GM12878 (cell line): ENCODE results near the gene ZNF324. TPM values are rescaled to one million over a fixed set of nuclear protein-coding genes. Genes with fewer than 3 reads are reported as not detected.

Experiments
- CBX5 ChIP-seq: sonication (generic); IDR thresholded peaks from 2 replicates; pipeline ENCODE4 v1.6.1; 2016; ENCODE audit warnings: low read depth, moderate library complexity, mild to moderate bottlenecking, inconsistent platforms
- CHD1 ChIP-seq: IDR thresholded peaks from 2 replicates; pipeline ENCODE4 v1.6.1; 2012; ENCODE audit warnings: low read depth, low read length, improper control_type of control experiment
- CHD2 ChIP-seq: IDR thresholded peaks from 2 replicates; pipeline ENCODE4 v1.6.1; 2011; ENCODE audit warnings: low read depth, low read length, improper control_type of control experiment, borderline replicate concordance
- CHD4 ChIP-seq: fragments of 200-600 bp; sonication (generic); IDR thresholded peaks from 2 replicates; pipeline ENCODE4 v1.6.1; 2016; ENCODE audit warnings: mild to moderate bottlenecking
- DPF2 ChIP-seq: fragments of 450-650 bp; IDR thresholded peaks from 2 replicates; pipeline ENCODE4 v1.6.1; 2017; ENCODE audit warnings: mild to moderate bottlenecking
- ESRRA ChIP-seq: IDR thresholded peaks from 2 replicates; pipeline ENCODE4 v1.6.1; 2012; ENCODE audit warnings: mild to moderate bottlenecking, low read length, improper control_type of control experiment
- EZH2 ChIP-seq: IDR thresholded peaks from 2 replicates; pipeline ENCODE4 v1.6.1; 2012; ENCODE audit warnings: low read depth, mild to moderate bottlenecking, control low read depth, inconsistent platforms, low read length, borderline replicate concordance; ENCODE audit not compliant: control insufficient read depth
- GABPA ChIP-seq: IDR thresholded peaks from 2 replicates; pipeline ENCODE4 v1.6.1; 2014; ENCODE audit warnings: antibody characterized with exemption, low read depth, mild to moderate bottlenecking, inconsistent platforms
- GATAD2B ChIP-seq: fragments of 450-650 bp; conservative IDR thresholded peaks from 2 replicates; pipeline ENCODE4 v1.6.1; 2017; ENCODE audit warnings: low read depth, mild to moderate bottlenecking, moderate library complexity
- HCFC1 ChIP-seq: fragments of 150-350 bp; IDR thresholded peaks from 2 replicates; pipeline ENCODE4 v1.6.1; 2014; ENCODE audit warnings: low read length
- HDAC2 ChIP-seq: fragments of 200-600 bp; sonication (generic); IDR thresholded peaks from 2 replicates; pipeline ENCODE4 v1.6.1; 2017
- IKZF2 ChIP-seq, 2 experiments: fragments of 450-650 bp; IDR thresholded peaks; 2 replicates each; pipeline ENCODE4 v1.6.1; 2017; ENCODE audit warnings: mild to moderate bottlenecking in 2 of 2, moderate library complexity in 2 of 2
- KAT2A ChIP-seq: conservative IDR thresholded peaks from 2 replicates; pipeline ENCODE4 v1.6.1; 2011; ENCODE audit warnings: low read depth, low read length; ENCODE audit not compliant: control insufficient read depth
- KLF5 ChIP-seq: fragments of 450-650 bp; IDR thresholded peaks from 2 replicates; pipeline ENCODE4 v1.6.1; 2014; ENCODE audit warnings: mild to moderate bottlenecking; ENCODE audit not compliant: partially characterized antibody
- MTA2 ChIP-seq: fragments of 450-650 bp; IDR thresholded peaks from 2 replicates; pipeline ENCODE4 v1.6.1; 2016; ENCODE audit warnings: low read depth, mild to moderate bottlenecking, moderate library complexity
- MYB ChIP-seq: fragments of 150-350 bp; IDR thresholded peaks from 2 replicates; pipeline ENCODE4 v1.6.1; 2014; ENCODE audit warnings: mild to moderate bottlenecking, low read depth, low read length, borderline replicate concordance
- NFXL1 ChIP-seq: fragments of 450-650 bp; IDR thresholded peaks from 2 replicates; pipeline ENCODE4 v1.6.1; 2017; ENCODE audit warnings: antibody characterized with exemption, mild to moderate bottlenecking, borderline replicate concordance
- PAX5 ChIP-seq: IDR thresholded peaks from 2 replicates; pipeline ENCODE4 v1.6.1; 2011; ENCODE audit warnings: low read depth, low read length, borderline replicate concordance
- PKNOX1 ChIP-seq: fragments of 450-650 bp; IDR thresholded peaks from 2 replicates; pipeline ENCODE4 v1.6.1; 2016; ENCODE audit warnings: mild to moderate bottlenecking
- POLR2AphosphoS5 ChIP-seq: IDR thresholded peaks from 2 replicates; pipeline ENCODE4 v1.6.1; 2011; ENCODE audit warnings: mild to moderate bottlenecking, low read length, inconsistent platforms
- POU2F2 ChIP-seq: IDR thresholded peaks from 3 replicates; pipeline ENCODE4 v1.6.1; 2011; ENCODE audit warnings: low read depth, mild to moderate bottlenecking, low read length, borderline replicate concordance
- RAD21 ChIP-seq: IDR thresholded peaks from 2 replicates; pipeline ENCODE4 v1.6.1; 2011; ENCODE audit warnings: mild to moderate bottlenecking, low read depth, low read length, moderate library complexity; ENCODE audit not compliant: insufficient read depth
- RAD51 ChIP-seq: fragments of 450-650 bp; IDR thresholded peaks from 2 replicates; pipeline ENCODE4 v1.6.1; 2016; ENCODE audit warnings: moderate library complexity, mild to moderate bottlenecking, inconsistent platforms
- SIN3A ChIP-seq: IDR thresholded peaks from 2 replicates; pipeline ENCODE4 v1.6.1; 2012; ENCODE audit warnings: low read depth, low read length, improper control_type of control experiment
- SMARCA5 ChIP-seq: fragments of 450-650 bp; IDR thresholded peaks from 2 replicates; pipeline ENCODE4 v1.6.1; 2017; ENCODE audit warnings: mild to moderate bottlenecking
- SMC3 ChIP-seq: IDR thresholded peaks from 2 replicates; pipeline ENCODE4 v1.6.1; 2011; ENCODE audit warnings: low read length, improper control_type of control experiment, borderline replicate concordance
- SP1 ChIP-seq: IDR thresholded peaks from one replicate; pipeline ENCODE4 v1.6.1; 2011; ENCODE audit warnings: low read depth, low read length
- SPI1 ChIP-seq: IDR thresholded peaks from 2 replicates; pipeline ENCODE4 v1.6.1; 2011; ENCODE audit warnings: low read depth, mild to moderate bottlenecking, low read length, moderate library complexity, borderline replicate concordance; ENCODE audit not compliant: insufficient read depth
- TCF7 ChIP-seq: IDR thresholded peaks from 2 replicates; pipeline ENCODE4 v1.6.1; 2014; ENCODE audit warnings: antibody characterized with exemption, borderline replicate concordance
- polyA plus RNA-seq, 11 experiments: library from polyadenylated mRNA; depleted of rRNA in 4 of 11; unstranded in 6 of 11; stranded (reverse) in 5 of 11; fragments of >200 nt; fragmentation: Nextera tagmentation in 4 of 11; fragmentation: Illumina TruSeq in 1 of 11; extraction: Ambion mirVana in 4 of 11; extraction: Trizol in 1 of 11; gene quantifications; 1 replicate in 1 of 11; 2 replicates in 10 of 11; pipeline versions ENCODE4 v1.2.1 to v1.2.3, GENCODE V29; 2011 to 2016; ENCODE audit warnings: inconsistent platforms in 2 of 11, missing spikeins in 2 of 11, low read depth in 1 of 11
- total RNA-seq, 4 experiments: library from RNA; depleted of rRNA in 3 of 4; stranded (reverse); fragments of >200 nt in 3 of 4; fragmentation: Illumina TruSeq in 1 of 4; extraction: Trizol in 1 of 4; gene quantifications; 2 replicates each; pipeline versions ENCODE4 v1.2.1 to v1.2.3, GENCODE V29; 2013 to 2021
- TF ChIP-seq, protein P1 (sequence below): fragments of 450-650 bp; IDR thresholded peaks from 2 replicates; pipeline ENCODE4 v1.6.1; 2017; ENCODE audit warnings: mild to moderate bottlenecking, low read depth, inconsistent platforms; ENCODE audit not compliant: poor library complexity, severe bottlenecking

ZNF324 gene
- total and polyA plus RNA-seq, 10 of the 15 experiments (the other 5 are each of a cell fraction or from before 2014, with no cell fraction given): 0.71 to 13.9 (median 7.0) TPM

DNA sequence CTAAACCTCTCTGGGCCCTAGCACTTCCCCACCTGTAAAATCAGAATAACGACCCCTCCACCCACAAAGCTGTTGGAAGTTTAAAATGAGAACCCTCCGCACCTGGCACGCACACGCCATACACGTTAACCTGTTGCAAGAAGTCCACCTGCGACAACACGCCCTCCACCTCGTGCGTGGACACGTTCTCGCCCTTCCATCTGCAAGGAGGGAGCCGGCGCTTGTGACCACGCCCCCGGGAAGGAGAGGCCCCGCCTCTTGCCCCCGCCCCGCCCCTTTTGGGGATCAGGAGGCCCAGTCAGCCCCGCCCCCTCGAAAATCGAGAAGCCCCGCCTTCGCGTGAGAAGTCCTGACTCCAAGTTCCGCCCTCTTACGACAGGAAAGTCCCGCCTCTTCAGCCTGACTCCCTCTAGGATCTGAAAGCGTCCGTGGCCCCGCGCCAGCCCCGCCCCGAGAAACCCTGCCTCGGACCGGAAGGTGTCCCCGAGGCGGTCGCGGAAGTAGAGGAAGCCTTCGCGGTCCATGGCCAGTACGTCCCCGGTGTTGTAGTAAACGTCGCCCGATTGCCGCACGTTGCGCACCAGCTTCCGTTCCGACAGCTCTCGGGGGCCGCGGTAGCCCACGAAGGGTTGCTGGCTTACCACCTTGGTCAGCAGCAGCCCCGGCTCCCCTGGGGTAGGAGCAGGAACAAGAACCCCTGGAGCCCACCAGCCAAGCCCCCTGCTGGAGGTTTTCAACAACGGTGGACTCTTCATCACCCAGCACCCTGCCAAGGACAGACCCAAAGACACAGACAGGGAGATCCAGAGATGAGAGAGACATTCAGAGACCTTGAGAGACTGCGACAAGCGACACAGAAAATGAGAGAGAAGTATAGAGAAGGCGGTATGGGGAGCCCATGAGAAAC is 32.4 kb downstream of the ZNF324 start (continued):
- no peak for TF ChIP-seq MYB
- no peak for TF ChIP-seq CBX5
- TF ChIP-seq ESRRA: no peak
- TF ChIP-seq HDAC2: no peak
- TF ChIP-seq IKZF2 (IDR thresholded peaks at IDR 0.05): peak; percentile 45 to 60; a peak in 3 of 4 replicates
- TF ChIP-seq CHD1: no peak
- peak; percentile 49; the same call in 1 of the 2 replicates for TF ChIP-seq POLR2AphosphoS5
- TF ChIP-seq RAD21: 0 out of 2 replicates have a peak, but pooled peaks have one; percentile 16
- no peak for TF ChIP-seq EZH2
- TF ChIP-seq GATAD2B: 0 out of 2 replicates have a peak, but pooled peaks have one; percentile 70
- TF ChIP-seq HCFC1: peak; percentile 89
- TF ChIP-seq SPI1: peak; percentile 21; the same call in 1 of the 2 replicates
- TF ChIP-seq CHD4: no peak
- peak; percentile 98 for TF ChIP-seq GABPA
- 0 out of 2 replicates have a peak, but pooled peaks have one; percentile 64 for TF ChIP-seq SIN3A
- TF ChIP-seq SP1: peak; percentile 78
- no peak for TF ChIP-seq NFXL1
- TF ChIP-seq, protein P1, sequence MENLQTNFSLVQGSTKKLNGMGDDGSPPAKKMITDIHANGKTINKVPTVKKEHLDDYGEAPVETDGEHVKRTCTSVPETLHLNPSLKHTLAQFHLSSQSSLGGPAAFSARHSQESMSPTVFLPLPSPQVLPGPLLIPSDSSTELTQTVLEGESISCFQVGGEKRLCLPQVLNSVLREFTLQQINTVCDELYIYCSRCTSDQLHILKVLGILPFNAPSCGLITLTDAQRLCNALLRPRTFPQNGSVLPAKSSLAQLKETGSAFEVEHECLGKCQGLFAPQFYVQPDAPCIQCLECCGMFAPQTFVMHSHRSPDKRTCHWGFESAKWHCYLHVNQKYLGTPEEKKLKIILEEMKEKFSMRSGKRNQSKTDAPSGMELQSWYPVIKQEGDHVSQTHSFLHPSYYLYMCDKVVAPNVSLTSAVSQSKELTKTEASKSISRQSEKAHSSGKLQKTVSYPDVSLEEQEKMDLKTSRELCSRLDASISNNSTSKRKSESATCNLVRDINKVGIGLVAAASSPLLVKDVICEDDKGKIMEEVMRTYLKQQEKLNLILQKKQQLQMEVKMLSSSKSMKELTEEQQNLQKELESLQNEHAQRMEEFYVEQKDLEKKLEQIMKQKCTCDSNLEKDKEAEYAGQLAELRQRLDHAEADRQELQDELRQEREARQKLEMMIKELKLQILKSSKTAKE: no peak
- peak; percentile 25; the same call in 1 of the 2 replicates for TF ChIP-seq DPF2
- TF ChIP-seq PAX5: peak; percentile 49; the same call in 1 of the 2 replicates
- peak; percentile 94 for TF ChIP-seq KLF5
- TF ChIP-seq SMC3: no peak
- peak; percentile 74; the same call in 1 of the 2 replicates for TF ChIP-seq CHD2
- TF ChIP-seq PKNOX1: peak; percentile 73; the same call in 1 of the 2 replicates
- TF ChIP-seq MTA2: peak; percentile 60
- no peak; the same call in 1 of the 2 replicates for TF ChIP-seq SMARCA5
- no peak for TF ChIP-seq TCF7
- TF ChIP-seq KAT2A: no peak
- peak; percentile 13; the same call in 1 of the 2 replicates for TF ChIP-seq RAD51
- TF ChIP-seq POU2F2: peak; percentile 82; the same call in 2 of the 3 replicates
